Neural progenitor cell (in vitro differentiated cells): ENCODE results near the gene IL17REL.

Experiments
- EZH2 ChIP-seq: fragments of 200-600 bp; sonication (generic); IDR thresholded peaks from 2 replicates; pipeline ENCODE4 v1.6.1; 2017; ENCODE audit warnings: antibody characterized with exemption, mild to moderate bottlenecking, moderate library complexity
- TF ChIP-seq, protein P1 (sequence below): fragments of 200-600 bp; sonication (generic); IDR thresholded peaks from 2 replicates; pipeline ENCODE4 v1.5.1; 2017; ENCODE audit warnings: antibody characterized with exemption, mild to moderate bottlenecking

DNA sequence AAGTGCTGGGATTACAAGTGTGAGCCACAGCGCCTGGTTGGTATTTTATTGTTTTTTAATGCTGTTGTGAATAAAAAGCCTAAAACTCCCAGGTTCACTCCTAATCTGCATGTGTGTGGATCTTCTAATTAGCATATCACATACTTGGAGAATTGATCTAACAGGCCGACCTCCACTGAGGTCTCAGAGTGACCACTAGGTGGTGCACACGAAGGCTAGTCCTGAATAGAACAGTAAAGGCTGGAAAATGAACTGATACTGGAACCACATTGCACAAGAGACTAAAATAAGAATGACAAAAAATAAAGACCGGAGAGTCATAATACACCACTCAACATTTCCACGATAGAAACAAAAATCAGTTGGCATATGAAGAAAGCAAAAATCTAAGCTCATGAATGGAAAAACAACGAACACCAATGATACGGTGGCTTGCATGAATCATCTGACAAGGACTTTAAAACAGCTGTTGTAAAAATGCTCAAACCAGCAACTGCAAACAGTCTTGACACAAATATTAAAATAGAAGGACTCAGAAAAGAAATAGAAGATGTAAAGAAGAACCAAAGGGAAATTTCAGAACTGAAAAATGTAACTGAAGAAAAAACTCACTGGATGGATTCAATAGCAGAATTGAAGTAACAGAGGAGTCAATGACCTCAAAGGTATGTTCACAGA, 32.8 kb downstream of the IL17REL start:
- TF ChIP-seq, protein P1, sequence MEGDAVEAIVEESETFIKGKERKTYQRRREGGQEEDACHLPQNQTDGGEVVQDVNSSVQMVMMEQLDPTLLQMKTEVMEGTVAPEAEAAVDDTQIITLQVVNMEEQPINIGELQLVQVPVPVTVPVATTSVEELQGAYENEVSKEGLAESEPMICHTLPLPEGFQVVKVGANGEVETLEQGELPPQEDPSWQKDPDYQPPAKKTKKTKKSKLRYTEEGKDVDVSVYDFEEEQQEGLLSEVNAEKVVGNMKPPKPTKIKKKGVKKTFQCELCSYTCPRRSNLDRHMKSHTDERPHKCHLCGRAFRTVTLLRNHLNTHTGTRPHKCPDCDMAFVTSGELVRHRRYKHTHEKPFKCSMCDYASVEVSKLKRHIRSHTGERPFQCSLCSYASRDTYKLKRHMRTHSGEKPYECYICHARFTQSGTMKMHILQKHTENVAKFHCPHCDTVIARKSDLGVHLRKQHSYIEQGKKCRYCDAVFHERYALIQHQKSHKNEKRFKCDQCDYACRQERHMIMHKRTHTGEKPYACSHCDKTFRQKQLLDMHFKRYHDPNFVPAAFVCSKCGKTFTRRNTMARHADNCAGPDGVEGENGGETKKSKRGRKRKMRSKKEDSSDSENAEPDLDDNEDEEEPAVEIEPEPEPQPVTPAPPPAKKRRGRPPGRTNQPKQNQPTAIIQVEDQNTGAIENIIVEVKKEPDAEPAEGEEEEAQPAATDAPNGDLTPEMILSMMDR, result peak; percentile 81
- TF ChIP-seq EZH2, result no peak
